GM12875 (cell line): ENCODE results near the gene TC2N.

ENCODE experiments used
- H3K4me3 ChIP-seq: one replicate; pipeline ENCODE4 v1.5.1; 2011; ENCODE audit warnings: low read depth, low read length, control low read depth
- TF ChIP-seq, protein P1 (sequence below): IDR thresholded peaks from 2 replicates; pipeline ENCODE4 v1.5.1; 2011; ENCODE audit warnings: low read depth, mild to moderate bottlenecking, control low read depth, inconsistent platforms, low read length, moderate library complexity, borderline replicate concordance; ENCODE audit not compliant: insufficient read depth

The TC2N gene

GRCh38 chr14:91786188-91786587, 81.1 kb downstream of the TC2N start:
- no peak overlapping the region for H3K4me3 ChIP-seq
- TF ChIP-seq, protein P1, sequence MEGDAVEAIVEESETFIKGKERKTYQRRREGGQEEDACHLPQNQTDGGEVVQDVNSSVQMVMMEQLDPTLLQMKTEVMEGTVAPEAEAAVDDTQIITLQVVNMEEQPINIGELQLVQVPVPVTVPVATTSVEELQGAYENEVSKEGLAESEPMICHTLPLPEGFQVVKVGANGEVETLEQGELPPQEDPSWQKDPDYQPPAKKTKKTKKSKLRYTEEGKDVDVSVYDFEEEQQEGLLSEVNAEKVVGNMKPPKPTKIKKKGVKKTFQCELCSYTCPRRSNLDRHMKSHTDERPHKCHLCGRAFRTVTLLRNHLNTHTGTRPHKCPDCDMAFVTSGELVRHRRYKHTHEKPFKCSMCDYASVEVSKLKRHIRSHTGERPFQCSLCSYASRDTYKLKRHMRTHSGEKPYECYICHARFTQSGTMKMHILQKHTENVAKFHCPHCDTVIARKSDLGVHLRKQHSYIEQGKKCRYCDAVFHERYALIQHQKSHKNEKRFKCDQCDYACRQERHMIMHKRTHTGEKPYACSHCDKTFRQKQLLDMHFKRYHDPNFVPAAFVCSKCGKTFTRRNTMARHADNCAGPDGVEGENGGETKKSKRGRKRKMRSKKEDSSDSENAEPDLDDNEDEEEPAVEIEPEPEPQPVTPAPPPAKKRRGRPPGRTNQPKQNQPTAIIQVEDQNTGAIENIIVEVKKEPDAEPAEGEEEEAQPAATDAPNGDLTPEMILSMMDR = no peak

DNA sequence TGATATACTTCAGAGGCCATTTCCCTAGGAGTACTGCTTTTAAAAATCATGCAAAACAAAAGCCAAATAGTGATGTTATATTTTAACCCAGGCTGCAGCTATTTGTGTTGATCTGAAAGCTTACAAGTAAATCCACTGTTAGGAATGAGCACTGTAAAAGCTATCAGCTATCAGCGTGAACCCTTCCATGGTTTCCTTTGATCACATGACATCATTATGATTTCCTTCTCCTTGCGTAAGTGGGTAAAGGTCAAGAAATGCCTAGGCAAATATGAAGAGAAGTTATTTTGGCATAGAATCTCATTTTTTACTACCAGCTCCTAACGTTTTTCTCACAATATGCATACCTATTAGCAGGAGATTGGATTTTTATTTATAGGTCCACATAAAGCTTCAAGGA, 86.9 kb downstream of the TC2N start:
- TF ChIP-seq, protein P1 = no peak
- no peak overlapping the region for H3K4me3 ChIP-seq

GRCh38 chr14:91778217-91778616, 89.1 kb downstream of the TC2N start:
- H3K4me3 ChIP-seq = no peak overlapping the region
- TF ChIP-seq, protein P1 = no peak

DNA sequence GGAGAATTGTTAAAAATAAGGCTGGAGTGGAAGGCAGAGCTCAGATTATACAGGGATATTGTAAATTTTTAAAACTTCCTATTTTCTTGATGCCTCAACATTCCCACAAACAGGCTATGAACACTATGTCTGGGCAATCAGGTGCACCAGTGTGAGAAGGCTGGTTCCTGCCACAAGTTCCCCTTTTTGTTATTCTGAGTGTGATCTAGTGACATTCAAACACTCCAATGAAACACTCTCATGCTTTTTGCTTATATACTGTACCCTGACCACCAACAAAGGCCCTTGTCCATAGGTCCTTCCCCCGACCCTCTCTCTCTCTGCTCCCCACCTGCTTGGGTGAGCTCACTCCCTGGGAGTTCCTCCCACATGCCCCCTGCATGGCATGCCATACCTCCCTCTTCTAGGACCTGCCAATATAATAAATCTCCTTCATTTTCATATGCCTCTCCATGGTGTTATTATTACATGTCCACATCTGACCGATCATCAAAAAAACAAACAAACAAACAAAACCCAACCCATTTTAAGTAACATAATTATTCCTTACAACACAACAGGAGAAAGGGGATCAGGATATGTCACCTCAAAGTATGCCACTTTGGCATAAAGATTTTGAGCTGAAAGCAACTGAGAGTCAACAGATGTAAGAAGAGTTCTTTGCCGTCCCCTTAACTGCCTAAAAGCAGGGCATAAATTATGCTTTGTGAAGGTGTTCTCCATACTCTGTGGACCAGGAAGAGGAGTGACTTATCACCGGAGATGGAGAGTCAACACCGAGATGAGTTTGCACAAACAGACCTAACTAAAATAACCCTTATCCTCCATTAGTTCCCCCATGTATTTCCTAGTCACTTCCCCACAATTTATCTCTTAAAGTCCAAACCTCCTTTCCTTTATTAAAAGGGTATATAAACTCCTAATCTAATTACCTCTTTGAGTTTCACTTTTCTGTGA, 92.9 kb downstream of the TC2N start:
- TF ChIP-seq, protein P1 = no peak
- H3K4me3 ChIP-seq = no peak overlapping the region

DNA sequence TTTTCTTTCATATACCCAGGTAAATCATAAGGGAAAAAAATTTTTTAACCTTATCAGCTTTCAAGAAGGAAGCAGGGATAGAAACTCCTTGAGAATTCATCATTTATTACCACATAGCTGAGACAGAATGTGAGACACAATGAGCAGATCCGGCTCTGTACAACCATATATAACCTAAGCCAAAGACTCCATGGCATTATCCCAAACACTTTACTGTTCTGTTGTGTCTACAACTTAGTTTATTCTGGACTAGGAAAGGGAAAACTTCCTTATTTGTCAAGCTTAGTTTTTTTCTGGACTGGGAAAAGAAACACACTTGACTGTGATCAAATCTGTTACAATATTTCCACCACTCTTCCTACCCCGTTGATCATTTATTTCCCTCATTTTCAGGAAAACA, 97.2 kb downstream of the TC2N start:
- H3K4me3 ChIP-seq = no peak overlapping the region
- TF ChIP-seq, protein P1 = no peak

DNA sequence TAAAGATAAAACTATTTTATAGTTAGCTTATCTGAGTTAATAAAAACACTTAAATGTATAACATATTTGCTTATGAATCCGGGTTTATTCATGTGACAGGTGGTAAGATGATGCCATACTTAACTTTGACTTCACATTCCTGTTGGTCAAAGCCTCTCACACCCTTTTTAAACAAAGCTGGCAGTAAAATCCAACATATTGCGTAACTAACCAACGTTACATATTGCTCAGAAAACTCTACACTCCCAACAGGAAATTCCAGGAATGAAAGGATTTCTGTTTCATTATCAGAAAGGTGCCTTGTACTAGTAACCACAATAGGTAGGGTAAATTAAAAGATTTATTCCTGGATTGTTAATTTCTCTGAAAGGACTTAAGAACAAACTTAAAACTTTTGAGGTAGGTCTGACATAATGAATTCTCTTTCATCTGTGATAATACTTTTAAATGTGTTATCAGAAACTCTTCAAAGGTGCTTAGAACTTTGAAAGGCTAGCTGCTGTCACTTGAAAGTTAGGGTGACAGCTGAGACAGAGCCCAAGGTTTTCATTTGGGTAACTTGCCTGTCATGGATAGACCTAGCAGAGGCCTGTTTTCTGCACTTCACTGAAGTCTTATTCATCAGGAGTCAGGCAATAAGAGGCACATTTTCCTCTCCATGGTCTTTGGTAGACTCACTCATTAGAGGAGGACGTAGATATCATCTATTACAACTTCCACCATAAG, 111.6 kb downstream of the TC2N start:
- TF ChIP-seq, protein P1 = no peak
- H3K4me3 ChIP-seq = no peak overlapping the region

DNA sequence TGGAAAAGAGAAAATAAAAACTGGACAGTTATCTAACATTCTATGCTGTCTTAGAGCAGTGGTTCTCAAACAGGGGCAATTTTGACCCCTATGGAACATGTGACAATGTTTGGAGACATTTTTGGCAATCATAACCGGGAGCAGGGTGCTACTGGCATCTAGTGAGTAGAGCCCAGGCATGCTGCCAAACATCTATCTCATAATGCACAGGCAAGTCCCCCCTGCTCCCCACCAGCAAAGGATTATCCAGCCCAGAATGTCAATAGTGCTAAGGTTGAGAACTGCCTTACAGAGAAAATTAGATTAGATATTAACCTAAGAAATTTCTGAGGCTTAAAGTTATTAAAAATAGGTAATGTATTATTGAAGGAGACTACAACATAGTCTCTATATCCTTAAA, 112.5 kb downstream of the TC2N start:
- TF ChIP-seq, protein P1 = no peak

More for the DNA sequence above, 112.5 kb downstream of the TC2N start:
- H3K4me3 ChIP-seq = no peak overlapping the region
